GM19240 (cell line): ENCODE measurements around the gene ESAM.

Experiments used
- DNase-seq: peaks from one replicate; pipeline ENCODE4 v3.0.0; 2011; ENCODE audit warnings: low spot score; ENCODE audit not compliant: insufficient read length

The ESAM gene

DNA sequence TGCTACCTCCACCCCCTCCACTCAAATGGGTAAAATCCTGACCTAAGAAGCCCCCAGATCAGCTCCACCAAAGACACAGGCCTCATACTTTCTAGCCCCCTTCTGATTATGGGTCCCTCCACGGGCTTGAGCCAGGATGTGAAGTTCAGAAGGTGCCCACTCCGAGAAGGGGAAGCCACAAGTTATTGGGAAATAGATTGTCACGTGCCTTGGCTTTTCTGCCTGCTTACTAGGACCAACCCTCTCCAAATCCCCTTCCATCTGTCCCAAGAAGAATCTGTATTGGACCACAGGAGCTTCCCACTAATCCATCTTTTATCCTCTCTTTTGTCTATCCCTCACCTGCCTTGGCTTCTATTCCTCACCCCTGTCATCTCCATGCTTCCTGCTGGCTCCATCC lies 25.4 kb downstream of the ESAM start:
- DNase-seq: no peak

DNA sequence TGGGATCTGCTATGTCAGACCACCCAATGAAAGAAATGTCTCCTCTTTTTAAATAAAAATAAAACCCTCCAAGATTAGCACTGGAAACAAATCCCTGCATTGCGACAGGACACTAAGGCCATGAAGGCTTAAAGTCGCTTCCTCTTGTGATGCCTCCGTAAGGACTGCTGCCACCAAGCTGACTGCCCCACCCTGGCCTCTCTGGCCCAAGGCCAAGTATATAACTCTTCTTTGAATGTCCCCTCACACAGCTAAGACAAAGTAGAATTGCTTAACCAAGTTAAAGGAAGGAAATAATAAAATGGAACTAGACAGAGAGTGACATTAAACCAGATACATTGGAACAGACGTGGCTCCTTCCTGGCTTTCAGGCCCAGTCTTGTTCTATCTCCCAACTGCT lies 29.9 kb downstream of the ESAM start:
- DNase-seq: no peak

DNA sequence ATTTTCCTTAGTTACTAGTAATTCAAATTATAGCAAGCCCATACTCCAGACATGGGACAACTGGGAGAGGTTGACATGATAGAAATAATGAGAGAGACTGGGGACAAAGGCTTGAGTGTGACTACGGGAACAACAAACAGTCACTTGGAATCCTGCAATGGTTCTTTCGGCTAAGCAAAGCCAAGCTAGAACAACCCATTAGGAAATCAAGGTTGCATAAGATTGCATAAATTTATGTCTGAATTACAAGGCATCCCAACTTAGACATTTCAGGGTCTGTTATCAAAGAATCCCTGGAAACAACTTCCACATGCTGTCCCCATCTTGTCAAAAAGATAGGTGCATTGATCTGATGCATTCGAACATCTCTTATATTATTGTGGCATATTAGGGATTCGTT lies 32.5 kb downstream of the ESAM start:
- no peak for DNase-seq

DNA sequence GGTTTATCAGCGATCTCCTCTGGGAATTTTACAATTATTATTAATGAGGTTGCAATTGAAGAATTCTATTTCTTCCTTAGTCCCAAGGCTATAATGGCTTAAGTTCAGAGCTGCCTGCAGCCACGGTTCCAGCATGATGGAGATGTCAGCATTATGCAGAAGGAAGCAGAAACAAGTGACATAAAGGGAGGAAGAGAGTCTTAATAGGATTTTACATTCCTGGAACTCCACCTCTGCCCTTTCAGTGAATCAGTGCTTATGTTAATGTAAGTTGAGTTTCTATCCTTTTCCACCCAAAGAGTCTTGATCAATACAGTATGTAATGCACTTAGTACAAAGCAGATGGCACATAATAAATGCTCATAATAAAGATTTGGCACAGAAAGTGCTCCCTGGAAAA lies 34.0 kb downstream of the ESAM start:
- no peak for DNase-seq

DNA sequence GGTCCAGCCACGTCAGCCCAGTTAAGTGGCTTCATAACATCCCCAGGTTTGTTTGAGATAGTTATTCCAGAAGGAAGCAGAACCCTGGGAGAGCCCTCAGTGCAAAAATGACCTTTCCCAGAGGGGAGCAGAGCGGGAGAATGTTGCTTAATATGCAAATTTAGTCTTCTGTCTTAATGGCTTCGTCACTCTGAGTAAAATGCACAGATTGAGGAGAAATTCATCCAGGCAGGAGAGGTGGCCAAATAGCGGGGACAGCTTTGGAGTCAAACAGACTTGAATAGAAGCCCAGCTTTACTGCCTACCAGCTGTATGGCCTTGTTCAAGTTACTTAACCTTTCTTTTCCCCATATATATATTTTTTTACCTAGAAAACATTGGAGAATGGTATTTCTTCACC lies 34.6 kb downstream of the ESAM start:
- no peak for DNase-seq

DNA sequence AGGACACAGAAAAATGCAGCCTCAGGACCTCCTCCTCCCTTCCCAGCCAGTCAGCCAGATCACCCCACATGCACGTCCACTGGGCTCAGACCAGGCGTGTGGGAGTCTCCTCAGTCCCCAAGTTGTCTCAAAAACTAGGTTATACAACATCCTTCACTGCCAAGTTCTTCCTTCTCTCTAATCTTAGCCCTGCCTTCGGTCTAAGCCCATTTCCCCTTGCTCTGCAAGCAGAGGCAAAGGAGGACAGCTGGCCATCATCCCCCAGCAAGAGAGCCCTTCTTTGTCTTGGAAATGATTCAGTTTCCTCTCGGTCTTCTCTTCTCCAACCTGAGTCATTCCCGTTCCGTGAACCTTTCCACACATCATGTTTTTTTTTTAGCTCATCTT lies 36.4 kb downstream of the ESAM start:
- no peak for DNase-seq

DNA sequence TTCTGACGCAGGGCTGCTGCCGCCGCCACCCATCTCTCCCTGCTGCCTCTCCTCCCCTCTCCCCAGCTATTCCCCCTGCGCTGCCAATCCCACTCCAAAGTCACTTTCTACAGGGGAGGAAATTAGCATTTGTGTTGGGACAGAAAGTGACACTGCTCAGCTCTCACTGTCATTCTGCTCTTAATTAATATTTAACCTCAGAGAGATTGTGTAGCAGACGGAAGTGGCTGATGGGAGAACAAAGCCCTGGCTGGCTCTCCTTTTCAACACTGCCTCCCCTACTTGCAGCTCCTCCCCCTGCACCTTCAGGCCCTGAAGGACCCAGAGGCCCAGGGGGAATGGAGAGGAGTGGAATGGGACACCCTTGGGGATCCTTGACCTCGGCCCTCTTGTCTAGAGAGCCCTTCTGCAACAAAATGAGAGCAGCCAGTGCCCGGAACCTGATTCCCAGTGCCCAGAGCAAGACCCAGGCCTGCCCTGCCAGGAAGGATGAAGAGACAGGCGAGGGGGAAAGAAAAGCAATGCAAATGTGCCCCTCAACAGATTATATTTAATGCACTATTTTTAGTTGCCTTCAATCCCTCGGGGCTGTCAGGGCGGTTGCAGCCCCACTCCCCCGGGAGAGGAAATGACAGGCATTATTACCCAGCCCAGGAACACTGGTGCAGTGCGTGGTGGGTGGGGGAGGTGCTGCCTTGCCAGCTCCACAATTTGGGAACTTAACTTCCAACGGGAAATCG lies 36.9 kb downstream of the ESAM start:
- DNase-seq: no peak

DNA sequence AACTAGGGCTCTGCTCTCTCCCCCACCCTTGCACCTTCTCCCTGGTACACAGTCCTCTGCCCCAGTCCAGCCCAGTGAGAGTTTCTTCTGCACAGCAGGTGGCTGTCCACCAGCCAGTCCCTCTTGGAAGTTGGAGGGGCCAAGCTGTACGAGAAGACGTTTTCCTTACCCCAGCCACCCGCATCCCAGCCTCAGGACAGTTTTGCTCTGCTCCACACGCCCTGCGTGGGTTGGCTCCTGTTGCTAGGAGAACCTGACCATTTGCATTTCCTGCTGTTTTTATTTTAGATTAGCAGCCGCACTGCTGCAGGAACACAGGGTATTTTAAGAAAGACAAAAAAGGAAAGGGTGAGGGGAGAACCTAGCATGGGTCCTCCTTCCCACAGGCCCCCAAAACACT lies 39.9 kb downstream of the ESAM start:
- no peak for DNase-seq

DNA sequence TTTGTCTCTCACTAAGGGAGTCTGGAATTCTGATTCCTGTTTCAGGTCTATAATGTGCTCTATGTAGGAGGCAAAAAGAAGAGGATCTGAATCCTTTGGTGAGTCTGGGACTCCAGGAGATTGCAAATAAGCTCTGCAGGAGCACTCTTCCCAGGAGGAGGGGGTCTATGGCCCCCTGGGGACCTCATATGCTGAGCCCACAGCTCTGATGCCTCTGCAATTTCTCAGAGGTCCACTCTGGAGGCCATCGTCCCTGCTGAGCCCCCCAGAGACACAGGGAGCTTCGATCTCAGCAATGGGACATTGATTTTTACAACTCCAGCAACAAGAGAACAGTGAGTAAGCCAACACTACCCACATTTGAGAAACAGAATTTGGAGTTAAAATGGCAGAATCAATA lies 42.6 kb downstream of the ESAM start:
- DNase-seq: no peak

DNA sequence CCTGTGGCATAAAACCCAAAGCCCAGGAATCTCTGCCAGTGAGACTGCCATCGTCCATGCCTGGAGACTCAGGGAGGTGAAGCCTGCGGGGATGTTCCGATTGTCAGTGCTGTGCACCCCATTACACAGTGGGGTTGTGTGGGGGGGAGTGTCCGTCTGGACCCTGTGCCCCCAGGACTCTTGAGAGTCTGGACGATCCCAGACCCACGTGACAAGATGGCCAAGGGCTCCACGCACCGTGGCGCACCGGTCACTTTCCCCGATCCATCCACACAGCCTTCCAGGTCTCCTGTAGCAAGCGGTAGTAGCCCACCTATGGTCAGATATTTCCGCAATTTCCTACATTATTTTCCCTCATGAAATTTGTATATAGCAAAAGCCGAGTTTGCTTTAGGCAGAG lies 43.3 kb downstream of the ESAM start:
- no peak for DNase-seq

DNA sequence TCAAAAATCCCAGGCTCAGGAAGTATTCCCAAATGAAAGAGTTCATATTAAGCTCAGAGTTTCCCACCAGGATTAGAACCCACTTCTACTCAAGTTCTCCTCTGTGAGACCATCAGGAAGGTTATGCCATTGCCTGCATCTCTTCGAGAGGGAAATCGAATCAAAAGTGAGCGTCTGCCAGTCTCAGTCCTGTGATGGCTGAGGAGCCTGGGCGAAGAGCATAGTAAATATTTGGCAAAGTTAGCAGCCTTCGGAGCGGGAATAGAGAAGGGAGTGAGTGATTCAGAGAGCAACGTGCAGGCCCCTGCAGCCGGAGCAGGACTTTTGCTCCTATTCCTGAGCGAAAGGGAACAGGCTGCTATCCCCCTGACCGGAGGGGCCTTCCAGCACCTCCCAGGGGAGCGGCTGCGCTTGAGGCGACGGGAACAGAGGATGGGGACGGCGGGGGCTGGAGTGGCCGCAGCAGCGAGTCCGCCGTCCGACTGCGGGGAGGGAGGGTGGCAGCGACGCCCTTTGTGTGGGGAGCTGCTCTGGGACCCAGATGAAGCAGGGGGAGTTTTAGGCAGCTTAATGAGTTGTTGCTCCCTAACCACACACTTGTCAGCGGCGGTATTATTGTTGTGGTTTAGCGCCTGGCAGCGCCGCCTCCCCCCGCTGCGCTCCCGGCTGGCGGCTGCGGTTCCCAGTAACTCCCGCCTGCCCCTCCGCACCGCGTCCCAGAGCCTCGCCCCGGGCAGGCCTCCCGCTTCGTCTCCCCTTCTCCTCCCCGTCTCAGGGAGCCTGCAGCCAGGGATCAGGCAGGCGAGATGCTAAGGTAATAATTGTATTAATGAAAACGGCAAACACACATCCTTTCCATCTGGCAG lies 44.1 kb downstream of the ESAM start:
- no peak for DNase-seq

DNA sequence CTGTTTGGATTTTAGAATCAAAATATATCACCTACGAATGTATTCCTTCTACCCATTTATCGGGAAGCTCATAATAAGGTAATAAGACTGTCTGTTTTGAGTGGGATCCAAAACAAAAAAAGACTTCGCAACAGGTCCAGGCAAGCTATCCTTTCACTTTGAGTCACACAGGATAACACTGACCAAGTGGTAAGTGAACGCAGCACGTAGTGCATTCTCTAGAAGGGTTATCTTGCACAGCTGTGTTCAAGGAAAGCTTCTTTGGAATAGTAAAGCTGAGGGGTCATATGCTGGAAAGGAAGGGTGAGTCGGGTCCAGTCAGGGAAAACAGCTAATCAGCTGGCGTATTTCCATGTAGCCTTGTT lies 44.7 kb downstream of the ESAM start:
- DNase-seq: no peak

DNA sequence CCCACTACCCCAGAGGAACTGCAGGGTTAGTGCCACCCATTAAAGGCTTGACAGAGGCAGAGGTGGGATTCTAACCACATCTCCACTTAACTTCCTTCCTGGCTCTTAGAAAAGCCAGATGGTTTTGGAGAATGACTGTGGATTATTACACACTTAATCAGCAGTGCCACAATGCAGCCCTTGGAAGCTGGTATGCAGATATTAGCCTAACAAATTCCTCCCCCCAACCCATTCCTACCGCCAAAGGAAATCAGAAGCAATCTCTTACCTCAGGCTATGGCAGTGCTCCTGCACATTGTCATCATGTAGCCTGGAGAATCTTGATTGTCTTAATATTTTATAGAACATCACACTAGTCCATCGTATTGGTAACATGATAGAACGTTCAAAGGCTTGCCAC lies 45.5 kb downstream of the ESAM start:
- DNase-seq: no peak

DNA sequence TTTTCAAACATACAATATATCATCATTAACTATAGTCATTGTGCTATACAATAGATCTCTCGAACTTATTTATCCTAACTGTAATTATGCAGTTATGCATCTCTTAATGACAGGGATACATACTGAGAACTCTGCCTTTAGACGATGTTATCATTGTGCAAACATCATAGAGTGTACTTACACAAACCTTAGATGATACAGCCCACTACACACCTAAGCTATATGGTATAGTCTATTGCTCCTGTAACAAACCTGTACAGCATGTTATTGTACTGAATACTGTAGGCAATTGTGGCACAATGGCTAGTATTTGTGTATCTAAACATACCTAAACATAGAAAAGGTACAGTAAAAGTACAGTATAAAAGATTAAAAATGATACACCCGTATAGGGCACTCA lies 49.7 kb downstream of the ESAM start:
- DNase-seq: no peak

DNA sequence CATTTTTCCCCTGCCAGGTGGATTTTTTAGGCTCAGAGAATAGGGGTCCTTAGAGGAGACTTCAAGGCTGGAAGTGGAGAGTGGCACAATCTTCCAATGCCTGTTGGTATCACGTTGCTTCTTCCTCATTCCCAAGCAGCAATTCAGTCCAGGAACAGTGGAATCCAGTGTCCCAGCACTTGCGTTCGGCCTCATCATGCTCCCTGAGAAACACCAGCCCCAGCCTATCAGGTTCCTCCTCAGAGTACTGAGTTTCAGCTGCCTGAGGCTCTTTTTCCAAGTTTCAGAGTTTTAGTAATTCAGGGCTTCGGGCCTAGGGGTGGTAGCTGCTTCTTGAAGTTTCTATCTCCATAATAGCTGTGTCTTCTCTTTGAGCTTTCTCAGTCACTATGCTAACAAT lies 54.3 kb downstream of the ESAM start:
- no peak for DNase-seq
